Naive thymus-derived CD4-positive, alpha-beta T cell (primary cell): Measurements from ENCODE around the gene DNAJA2. TPM values are rescaled to one million over a fixed set of nuclear protein-coding genes. Genes with fewer than 3 reads are reported as not detected.

ENCODE experiments used
- ATAC-seq: fragments of 150-1000 bp; cut with Tn5 transposase; 2 replicates; pipeline ENCODE4 v1.10.0; 2021; ENCODE audit warnings: mild to moderate bottlenecking, moderate library complexity
- CTCF ChIA-PET: fragments of 350-600 bp; sonication (Branson Sonifier 250); formaldehyde crosslinking; loops from one replicate; lab custom pipeline; 2021; ENCODE audit warnings: antibody characterized with exemption; lab: Charles Lee
- POLR2A ChIA-PET: fragments of 350-600 bp; sonication (Branson Sonifier 250); formaldehyde crosslinking; loops from one replicate; lab custom pipeline; 2021; ENCODE audit warnings: antibody characterized with exemption, inconsistent platforms; lab: Charles Lee
- DNase-seq, 9 donors: peaks; one replicate each; pipeline versions ENCODE4 v3.0.0 to v3.0.0-alpha.2; 2020 to 2022; ENCODE audit warnings: mixed read lengths in 1 of 9
- H3K27ac ChIP-seq: one replicate; pipeline ENCODE4 v1.7.0; 2013; ENCODE audit warnings: mild to moderate bottlenecking, low read depth, low read length, moderate library complexity
- H3K27me3 ChIP-seq, 2 donors: one replicate each; pipeline ENCODE4 v1.7.0; 2013; ENCODE audit warnings: low read length in 2 of 2, mild to moderate bottlenecking in 2 of 2, moderate library complexity in 2 of 2; ENCODE audit not compliant: control insufficient read depth in 2 of 2, insufficient read depth in 2 of 2
- H3K36me3 ChIP-seq, 3 experiments: 1 replicate in 2 of 3; 2 replicates in 1 of 3; pipeline ENCODE4 v1.7.0; 2013; ENCODE audit warnings: low read length in 3 of 3, mild to moderate bottlenecking in 3 of 3, moderate library complexity in 1 of 3; ENCODE audit not compliant: insufficient read depth in 3 of 3, control insufficient read depth in 2 of 3
- H3K4me1 ChIP-seq, 2 donors: one replicate each; pipeline ENCODE4 v1.7.0; 2013; ENCODE audit warnings: low read length in 2 of 2, mild to moderate bottlenecking in 2 of 2, moderate library complexity in 1 of 2; ENCODE audit not compliant: control insufficient read depth in 2 of 2, insufficient read depth in 2 of 2
- H3K4me3 ChIP-seq: 2 replicates; pipeline ENCODE4 v1.7.0; 2013; ENCODE audit warnings: mild to moderate bottlenecking, low read length
- H3K9me3 ChIP-seq, 3 experiments: 1 replicate in 2 of 3; 2 replicates in 1 of 3; pipeline ENCODE4 v1.7.0; 2013; ENCODE audit warnings: low read length in 3 of 3; ENCODE audit not compliant: control insufficient read depth in 2 of 3
- H3K27ac Mint-ChIP-seq, 9 donors: one replicate each; pipeline ENCODE4 v1.8.0; 2020 to 2022; ENCODE audit warnings: mixed read lengths in 9 of 9, mild to moderate bottlenecking in 8 of 9, moderate library complexity in 5 of 9, inconsistent platforms in 2 of 9
- H3K27me3 Mint-ChIP-seq, 5 donors: one replicate each; pipeline ENCODE4 v1.8.0; 2021 to 2022; ENCODE audit warnings: mixed read lengths in 5 of 5, mild to moderate bottlenecking in 1 of 5
- H3K36me3 Mint-ChIP-seq, 5 donors: one replicate each; pipeline ENCODE4 v1.8.0; 2020 to 2022; ENCODE audit warnings: mixed read lengths in 5 of 5, mild to moderate bottlenecking in 3 of 5, inconsistent platforms in 1 of 5
- H3K4me1 Mint-ChIP-seq, 7 donors: one replicate each; pipeline ENCODE4 v1.8.0; 2020 to 2022; ENCODE audit warnings: mixed read lengths in 7 of 7, mild to moderate bottlenecking in 3 of 7, inconsistent platforms in 1 of 7
- H3K4me3 Mint-ChIP-seq, 10 donors: one replicate each; pipeline ENCODE4 v1.8.0; 2020 to 2022; ENCODE audit warnings: mild to moderate bottlenecking in 10 of 10, mixed read lengths in 10 of 10, moderate library complexity in 6 of 10, inconsistent platforms in 2 of 10
- H3K9me3 Mint-ChIP-seq, 11 donors: one replicate each; pipeline ENCODE4 v1.8.0; 2020 to 2022; ENCODE audit warnings: mixed read lengths in 11 of 11, mild to moderate bottlenecking in 4 of 11, inconsistent platforms in 1 of 11, moderate library complexity in 1 of 11
- intact Hi-C, 2 donors: fragments of 100-400 bp; cut with micrococcal nuclease; formaldehyde crosslinking; loops; one replicate each; pipeline ENCODE4 v1.15.1; 2023
- polyA plus RNA-seq, 2 donors: library from polyadenylated mRNA; unstranded; fragments of 300-500 nt; fragmentation: Illumina TruSeq; gene quantifications; one replicate each; pipeline ENCODE4 v1.2.3, GENCODE V29; 2021
- total RNA-seq, 6 experiments: library from RNA in 5 of 6; stranded (reverse) in 5 of 6; gene quantifications; 1 replicate in 5 of 6; 2 replicates in 1 of 6; pipeline ENCODE4 v1.2.3 and lab custom pipeline; 2021 to 2026

The DNAJA2 gene
- total and polyA plus RNA-seq, 7 experiments from 2014 or later = 59.4 to 98.2 (median 66.1) TPM

DNA sequence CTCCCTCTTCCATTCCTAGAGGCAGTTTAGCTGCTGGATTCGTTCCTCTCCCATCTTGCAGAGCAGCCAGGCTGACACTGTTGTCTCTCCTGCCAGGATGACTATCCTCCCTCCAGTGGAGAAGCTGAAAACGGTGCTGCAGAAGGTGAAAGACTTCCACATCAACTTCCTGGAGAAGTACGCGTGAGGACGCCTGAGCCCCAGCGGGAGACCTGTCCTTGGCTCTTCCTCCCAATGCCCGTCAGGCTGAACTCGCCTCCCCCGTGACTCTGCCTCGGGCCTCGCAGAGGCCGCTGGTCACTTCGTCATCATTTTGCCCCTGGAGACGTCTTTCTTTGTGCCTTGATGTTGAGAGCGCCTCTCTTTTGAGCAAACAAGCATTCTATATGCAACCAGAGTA, 44.7 kb downstream of the DNAJA2 start:
- ATAC-seq = no peak
- no peak overlapping the region for H3K4me3 Mint-ChIP-seq
- no peak for DNase-seq
- ChIA-PET CTCF (interaction anchor here (0.8 kb wide), 1 partner anchor 1315 kb away, joined by 4 read pairs; the partner anchor contains the start of gene LONP2), POLR2A (no interaction called here)
- peaks cover 0 to 5% (median 0%) of the 10 kb centered on the region in 7 donors for H3K4me1 Mint-ChIP-seq
- no peaks in the 10 kb centered on the region for H3K27me3 Mint-ChIP-seq
- Histone ChIP-seq H3K27ac (no peak overlapping the region), H3K4me3 (no peak overlapping the region), H3K27me3 (no peaks in the 10 kb centered on the region), H3K36me3 (no peaks in the 10 kb centered on the region), H3K9me3 (no peaks in the 10 kb centered on the region), H3K4me1 (no peaks in the 10 kb centered on the region)
- H3K36me3 Mint-ChIP-seq = no peaks in the 10 kb centered on the region
- no peaks in the 10 kb centered on the region for H3K9me3 Mint-ChIP-seq
- intact Hi-C loops = loop anchor here (1.0 to 5.0 kb wide), 2 partner anchors 75 to 257 kb away; no protein-coding TSS in a partner anchor
- H3K27ac Mint-ChIP-seq = no peak overlapping the region

DNA sequence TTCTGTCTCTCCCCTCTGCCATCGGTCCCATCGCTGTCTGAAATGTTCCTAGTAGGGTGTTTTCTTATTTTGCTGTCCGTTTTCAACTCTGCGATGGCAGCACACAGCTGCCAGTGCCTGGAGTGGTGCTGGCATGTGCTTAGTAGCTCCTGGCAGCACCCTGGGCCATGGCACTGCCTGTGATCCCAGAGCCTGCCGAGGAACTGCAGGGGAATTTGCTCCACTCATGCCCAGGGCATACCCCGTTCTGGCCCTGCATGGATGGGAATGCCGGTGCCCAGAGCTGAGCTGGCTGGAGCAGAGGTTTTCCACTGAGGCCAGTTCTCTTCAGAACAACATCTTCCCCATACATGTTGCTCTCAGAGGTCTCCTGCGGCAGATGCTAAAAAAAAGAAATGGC, 46.2 kb downstream of the DNAJA2 start:
- CTCF ChIA-PET = interaction anchor here (0.5 kb wide), 1 partner anchor 234 kb away, joined by 3 read pairs; no protein-coding TSS in a partner anchor
- DNase-seq (no peak), ATAC-seq (no peak)
- Mint-ChIP-seq H3K27ac (no peak overlapping the region), H3K4me1 (peaks cover 0 to 3% (median 0%) of the 10 kb centered on the region in 7 donors), H3K36me3 (no peaks in the 10 kb centered on the region), H3K4me3 (no peak overlapping the region), H3K9me3 (peaks cover 0 to 2% (median 0%) of the 10 kb centered on the region in 11 donors), H3K27me3 (no peaks in the 10 kb centered on the region)
- H3K27ac ChIP-seq = no peak overlapping the region
- no peaks in the 10 kb centered on the region for H3K9me3 ChIP-seq
- no peaks in the 10 kb centered on the region for H3K36me3 ChIP-seq
- H3K4me3 ChIP-seq = no peak overlapping the region
- POLR2A ChIA-PET = no interaction called here
- intact Hi-C loops = loop anchor here in 1 of 2 donors (5.0 kb wide), 1 partner anchor 255 kb away; no protein-coding TSS in a partner anchor
- no peaks in the 10 kb centered on the region for H3K4me1 ChIP-seq
- H3K27me3 ChIP-seq = no peaks in the 10 kb centered on the region

DNA sequence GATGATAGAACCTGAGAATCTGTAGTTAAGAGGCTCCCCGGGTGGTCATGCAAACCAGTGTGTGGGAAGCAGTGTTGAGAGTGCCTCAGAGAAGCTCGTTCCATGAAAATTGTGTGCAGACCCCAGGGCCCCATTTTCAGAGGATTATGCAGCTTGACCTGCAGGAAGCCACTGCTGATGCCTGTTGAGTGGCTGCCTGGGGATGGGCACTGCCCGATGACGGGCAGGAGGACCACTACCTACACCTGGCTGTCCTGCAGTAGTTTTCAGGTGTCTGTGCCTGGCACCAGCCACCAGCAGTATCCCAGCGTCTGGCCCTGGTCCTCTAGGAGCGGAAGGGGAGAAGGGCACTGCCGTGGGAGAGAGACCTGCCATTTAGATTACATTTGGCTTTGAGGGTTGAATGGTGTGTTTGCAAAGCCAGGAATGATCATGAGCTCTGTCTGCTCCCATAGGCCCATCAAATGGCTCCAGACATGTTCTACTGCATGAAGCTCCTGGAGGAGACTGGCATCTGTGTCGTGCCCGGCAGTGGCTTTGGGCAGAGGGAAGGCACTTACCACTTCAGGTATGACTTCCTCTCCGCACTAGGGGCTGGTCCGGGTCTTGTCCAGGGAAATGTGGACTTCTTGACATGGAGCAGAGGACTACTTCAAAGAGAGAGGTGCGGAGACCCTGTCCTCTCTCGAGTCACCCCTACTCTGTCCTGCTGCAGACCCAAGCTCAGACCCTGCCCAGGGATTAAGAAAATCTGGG, 46.8 kb downstream of the DNAJA2 start:
- DNase-seq (no peak), ATAC-seq (no peak)
- no peak overlapping the region for H3K27ac ChIP-seq
- no peaks in the 10 kb centered on the region for H3K27me3 ChIP-seq
- H3K9me3 ChIP-seq = no peaks in the 10 kb centered on the region
- no peak overlapping the region for H3K4me3 ChIP-seq
- H3K9me3 Mint-ChIP-seq = peaks cover 0 to 2% (median 0%) of the 10 kb centered on the region in 11 donors
- H3K4me1 ChIP-seq = no peaks in the 10 kb centered on the region
- no peaks in the 10 kb centered on the region for H3K36me3 Mint-ChIP-seq
- H3K4me1 Mint-ChIP-seq = peaks cover 0 to 3% (median 0%) of the 10 kb centered on the region in 7 donors
- CTCF ChIA-PET = interaction anchor here (0.5 kb wide), 1 partner anchor 233 kb away, joined by 3 read pairs; no protein-coding TSS in a partner anchor
- no peaks in the 10 kb centered on the region for H3K36me3 ChIP-seq
- POLR2A ChIA-PET = no interaction called here
- no peaks in the 10 kb centered on the region for H3K27me3 Mint-ChIP-seq
- intact Hi-C loops = loop anchor here in 1 of 2 donors (5.0 kb wide), 1 partner anchor 254 kb away; no protein-coding TSS in a partner anchor
- H3K4me3 Mint-ChIP-seq = no peak overlapping the region
- H3K27ac Mint-ChIP-seq = no peak overlapping the region

DNA sequence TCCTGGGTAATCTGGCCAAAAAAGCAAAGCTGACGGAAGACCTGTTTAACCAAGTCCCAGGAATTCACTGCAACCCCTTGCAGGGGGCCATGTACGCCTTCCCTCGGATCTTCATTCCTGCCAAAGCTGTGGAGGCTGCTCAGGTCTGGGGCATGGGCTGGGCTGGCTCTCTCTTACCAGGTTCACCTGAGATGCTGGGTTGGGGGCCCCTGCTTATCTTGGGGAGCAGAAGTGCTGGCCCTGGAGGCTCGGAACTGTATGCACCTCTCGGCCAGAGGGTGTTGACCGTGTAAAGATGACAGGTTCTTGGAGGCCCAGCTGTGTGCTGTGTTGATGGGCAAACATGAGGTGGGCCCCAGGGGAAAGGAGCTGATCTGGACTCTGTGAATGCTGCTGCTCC, 49.1 kb downstream of the DNAJA2 start:
- ChIA-PET CTCF (interaction anchor here (0.7 to 1.0 kb wide), 2 partner anchors 15 to 251 kb away, joined by 3 to 4 read pairs; no protein-coding TSS in a partner anchor), POLR2A (no interaction called here)
- H3K4me1 Mint-ChIP-seq = peaks cover 0 to 6% (median 0%) of the 10 kb centered on the region in 7 donors
- H3K4me3 Mint-ChIP-seq = no peak overlapping the region
- H3K36me3 Mint-ChIP-seq = no peaks in the 10 kb centered on the region
- no peaks in the 10 kb centered on the region for H3K9me3 ChIP-seq
- no peak overlapping the region for H3K27ac ChIP-seq
- no peaks in the 10 kb centered on the region for H3K36me3 ChIP-seq
- no peaks in the 10 kb centered on the region for H3K4me1 ChIP-seq
- H3K4me3 ChIP-seq = no peak overlapping the region
- no peaks in the 10 kb centered on the region for H3K27me3 Mint-ChIP-seq
- intact Hi-C loops = no loop called here
- no peak for DNase-seq
- ATAC-seq = no peak
- H3K27me3 ChIP-seq = no peaks in the 10 kb centered on the region
- H3K9me3 Mint-ChIP-seq = peaks cover 0 to 2% (median 0%) of the 10 kb centered on the region in 11 donors
- no peak overlapping the region for H3K27ac Mint-ChIP-seq

DNA sequence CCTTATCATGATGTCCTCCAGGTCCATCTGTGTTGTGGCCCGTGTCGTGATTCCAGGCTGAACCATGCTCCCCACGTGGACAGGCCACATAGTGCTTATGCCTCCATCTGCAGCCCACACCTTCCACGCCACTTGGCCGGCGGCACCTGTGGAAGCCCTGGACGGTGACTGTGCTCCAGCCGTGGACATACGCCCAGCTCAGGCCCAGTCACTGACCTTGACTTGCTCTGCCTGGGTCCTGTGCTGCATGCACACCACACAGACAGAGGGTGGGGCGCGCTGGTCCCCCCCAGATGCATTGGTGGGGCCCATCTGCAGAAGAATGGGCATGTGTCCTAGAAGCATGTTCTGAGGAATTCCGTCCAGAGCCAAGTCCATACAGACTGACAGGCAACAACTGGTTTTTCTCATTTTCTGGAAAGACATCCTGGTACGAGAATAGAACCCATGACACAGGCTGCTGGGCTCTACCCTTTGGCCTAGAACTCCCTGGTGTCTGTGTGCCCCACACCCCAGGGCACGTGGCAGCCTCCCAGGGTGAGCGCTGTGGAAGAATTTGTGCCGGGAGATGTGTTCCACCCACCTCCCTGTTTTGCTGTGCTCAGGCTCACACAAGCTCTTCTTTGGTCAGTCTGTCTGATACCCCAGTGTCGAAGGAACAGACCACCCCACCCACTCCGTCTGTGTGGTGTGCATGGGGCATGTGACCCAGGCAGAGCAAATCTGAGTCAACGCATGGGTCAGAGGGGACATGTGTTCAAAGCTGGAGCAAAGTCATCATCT, 49.8 kb downstream of the DNAJA2 start:
- H3K36me3 Mint-ChIP-seq = no peaks in the 10 kb centered on the region
- intact Hi-C loops = no loop called here
- H3K4me1 ChIP-seq = no peaks in the 10 kb centered on the region

DNA sequence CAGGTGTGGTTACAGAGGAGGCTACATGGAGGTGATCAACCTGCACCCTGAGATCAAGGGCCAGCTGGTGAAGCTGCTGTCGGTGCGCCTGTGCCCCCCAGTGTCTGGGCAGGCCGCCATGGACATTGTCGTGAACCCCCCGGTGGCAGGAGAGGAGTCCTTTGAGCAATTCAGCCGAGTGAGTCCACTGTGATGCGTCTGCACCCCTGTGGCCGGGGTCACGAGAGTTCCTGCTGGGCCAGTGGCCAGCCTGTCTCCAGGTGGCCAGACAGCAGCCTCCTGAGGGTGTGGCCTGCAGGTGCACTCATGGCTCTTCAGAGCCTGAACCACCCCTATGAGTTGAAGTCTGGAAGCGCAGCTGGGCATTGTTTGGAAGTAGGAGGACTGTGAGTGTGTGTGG, 51.2 kb downstream of the DNAJA2 start:
- Mint-ChIP-seq H3K4me1 (peaks cover 0 to 3% (median 0%) of the 10 kb centered on the region in 7 donors), H3K36me3 (peaks cover 0 to 3% (median 0%) of the 10 kb centered on the region in 5 donors), H3K27ac (no peak overlapping the region), H3K9me3 (peaks cover 0 to 2% (median 0%) of the 10 kb centered on the region in 11 donors), H3K27me3 (no peaks in the 10 kb centered on the region), H3K4me3 (no peak overlapping the region)
- Histone ChIP-seq H3K4me1 (no peaks in the 10 kb centered on the region), H3K4me3 (no peak overlapping the region), H3K9me3 (no peaks in the 10 kb centered on the region), H3K36me3 (no peaks in the 10 kb centered on the region), H3K27me3 (no peaks in the 10 kb centered on the region), H3K27ac (no peak overlapping the region)
- intact Hi-C loops = no loop called here
- ATAC-seq (no peak), DNase-seq (no peak)
- ChIA-PET CTCF (interaction anchor here (1.3 kb wide), 1 partner anchor 9 kb away, joined by 5 read pairs; no protein-coding TSS in a partner anchor), POLR2A (no interaction called here)

More for the DNA sequence above, 49.8 kb downstream of the DNAJA2 start:
- CTCF ChIA-PET = interaction anchor here (1.0 kb wide), 1 partner anchor 14 kb away, joined by 4 read pairs; no protein-coding TSS in a partner anchor
- DNase-seq = no peak
- Histone ChIP-seq H3K36me3 (no peaks in the 10 kb centered on the region), H3K9me3 (no peaks in the 10 kb centered on the region), H3K27me3 (no peaks in the 10 kb centered on the region), H3K4me3 (no peak overlapping the region), H3K27ac (no peak overlapping the region)
- no peak for ATAC-seq
- H3K9me3 Mint-ChIP-seq = peaks cover 0 to 2% (median 0%) of the 10 kb centered on the region in 11 donors
- H3K4me1 Mint-ChIP-seq = peaks cover 0 to 3% (median 0%) of the 10 kb centered on the region in 7 donors
- no peak overlapping the region for H3K27ac Mint-ChIP-seq
- H3K27me3 Mint-ChIP-seq = no peaks in the 10 kb centered on the region
- no peak overlapping the region for H3K4me3 Mint-ChIP-seq
- POLR2A ChIA-PET = no interaction called here
